ENCODE measurements around the gene TNS3.

The TNS3 gene

DNA sequence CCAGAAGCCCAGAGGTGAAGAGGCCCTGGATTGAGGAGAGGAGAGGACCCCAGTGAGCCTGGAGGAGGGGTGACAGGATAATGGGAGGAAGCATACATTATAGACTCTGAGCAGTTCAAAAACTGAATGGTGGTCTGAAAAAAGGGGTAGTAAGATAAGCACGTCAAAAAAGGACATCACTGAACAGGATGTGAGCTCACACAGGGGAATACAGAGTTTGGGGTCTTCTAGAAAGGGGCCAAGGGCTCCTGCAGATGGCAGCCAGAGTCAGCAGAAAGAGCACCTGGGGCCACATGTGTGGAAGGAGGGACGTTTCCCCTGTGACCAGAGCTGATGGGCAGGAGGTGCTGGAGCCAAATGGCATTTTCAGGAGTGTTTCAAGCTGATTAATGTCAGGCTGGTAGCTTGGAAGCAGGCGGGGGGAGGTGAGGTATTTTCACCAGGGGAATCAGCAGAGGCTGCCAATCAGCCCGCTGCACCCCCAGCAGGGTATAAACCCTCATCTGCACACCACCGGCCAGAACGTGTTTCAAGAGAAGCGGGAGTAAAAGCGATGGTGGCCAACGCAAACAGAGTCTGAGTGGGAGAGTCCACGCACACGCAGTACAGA lies 85.8 kb downstream of the TNS3 start:
- FAIRE-seq (no peak), DNase-seq (ENCODE audit: extremely low spot score, insufficient read length, low read depth) (no peak)

DNA sequence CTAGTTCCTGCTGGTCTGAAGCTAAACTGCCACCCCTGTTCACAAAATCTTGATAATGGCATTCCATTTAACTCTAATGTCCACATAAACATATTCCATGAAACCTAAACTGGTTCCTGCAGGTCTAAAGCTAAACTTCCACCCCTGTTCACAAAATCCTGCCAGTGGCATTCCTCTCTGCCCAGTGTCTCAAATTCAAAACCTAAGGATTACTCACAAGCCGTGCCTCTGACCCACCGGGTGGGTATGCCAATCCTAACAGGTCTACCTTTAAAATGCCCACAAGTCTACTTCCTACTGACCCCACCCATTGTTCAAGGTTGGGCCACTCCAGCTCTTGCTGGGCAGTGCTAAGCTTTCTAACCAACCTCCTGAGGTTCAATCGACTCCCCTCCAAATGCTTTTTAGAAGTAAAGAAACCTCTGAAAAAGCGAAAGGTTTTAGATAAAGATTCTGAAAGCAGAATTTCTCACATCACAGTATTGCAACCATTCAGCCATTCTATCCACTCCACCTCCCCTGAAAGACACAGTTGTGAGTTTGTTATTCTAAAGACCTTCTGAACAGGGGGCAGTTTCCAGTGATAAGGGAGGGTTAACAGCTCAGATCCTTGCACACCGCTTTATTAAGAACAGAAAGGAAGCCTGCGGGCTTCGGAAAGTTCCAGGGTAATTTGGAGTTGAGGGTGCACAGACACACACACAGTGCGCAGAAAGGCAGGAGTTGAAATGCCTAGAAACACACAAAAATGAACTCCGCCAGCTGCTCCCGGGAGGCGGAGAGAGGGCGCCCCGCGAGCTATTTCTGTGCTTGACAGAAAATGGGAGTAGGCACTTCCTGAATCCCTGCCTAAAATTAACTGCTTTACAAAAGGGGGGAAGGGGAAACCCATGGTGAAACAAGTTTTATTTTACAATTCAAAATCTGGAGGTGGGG lies 87.7 kb downstream of the TNS3 start:
- FAIRE-seq: no peak
- no peak for DNase-seq (ENCODE audit: extremely low spot score, insufficient read length, low read depth)

DNA sequence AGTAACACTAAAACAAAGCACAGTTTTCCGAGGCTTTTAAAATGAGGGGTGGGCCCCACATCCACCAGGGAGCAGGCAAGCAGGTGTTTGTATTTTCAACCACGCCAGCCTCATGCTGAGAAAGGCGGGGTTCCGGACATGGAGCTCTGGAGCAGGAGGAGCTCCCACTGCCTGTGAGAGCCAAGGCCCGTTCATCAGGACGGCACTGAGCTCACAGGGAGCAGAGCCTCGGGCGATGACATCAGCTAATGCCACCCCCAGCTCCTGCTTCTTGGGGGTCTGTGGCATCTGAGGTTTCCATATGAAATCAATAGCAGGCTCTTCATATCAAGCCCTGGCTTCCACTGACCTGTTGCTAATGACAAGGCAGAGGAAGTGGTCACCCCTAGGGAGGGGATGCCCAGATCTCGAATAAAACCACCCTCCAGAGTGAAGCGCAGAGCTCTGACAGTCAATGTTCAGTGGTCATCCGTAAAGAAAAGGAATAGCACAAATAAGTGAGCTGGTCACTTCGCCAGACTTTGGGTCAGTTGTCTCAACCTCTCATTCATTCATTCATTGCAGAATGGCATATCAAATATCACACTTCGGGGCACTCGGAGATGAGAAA lies 89.1 kb downstream of the TNS3 start:
- FAIRE-seq: no peak
- DNase-seq (ENCODE audit: extremely low spot score, insufficient read length, low read depth): no peak

DNA sequence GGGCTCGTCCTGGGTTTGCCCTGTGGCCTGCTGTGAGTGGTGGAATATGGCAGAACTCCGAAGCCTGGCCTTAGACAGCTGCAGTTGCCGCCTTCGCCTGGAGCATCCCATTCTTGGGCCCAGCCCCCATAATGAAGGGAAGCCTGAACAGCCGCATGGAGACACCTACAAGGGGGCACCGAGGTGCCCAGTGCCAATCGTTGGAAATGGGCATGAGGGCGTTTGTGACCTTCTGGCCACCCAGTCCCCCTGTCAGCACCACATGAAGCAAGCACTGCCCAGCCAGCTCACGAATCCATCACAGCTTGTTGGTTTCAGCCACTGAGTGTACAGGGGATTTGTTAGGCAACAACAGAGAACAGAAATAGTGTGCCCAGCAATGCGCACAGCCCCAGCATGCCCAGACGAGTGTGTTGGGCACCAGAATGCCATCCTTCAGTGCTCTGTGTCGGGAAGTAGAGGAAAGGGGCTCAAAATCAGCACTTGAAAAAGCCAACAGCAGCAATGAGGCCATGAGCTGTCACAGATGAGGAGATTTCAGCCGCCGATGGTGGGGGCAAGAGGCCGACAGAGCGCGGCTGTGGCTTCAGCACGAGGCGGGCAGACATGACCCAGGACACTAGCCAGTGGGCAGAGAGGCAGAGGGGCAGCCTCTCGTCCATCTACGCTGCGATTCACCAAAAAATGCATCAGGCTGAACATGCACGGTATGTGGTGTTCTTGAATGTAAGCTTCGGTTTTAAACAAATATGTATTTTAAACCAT lies 91.2 kb downstream of the TNS3 start:
- DNase-seq (ENCODE audit: extremely low spot score, insufficient read length, low read depth): no peak
- no peak for FAIRE-seq

DNA sequence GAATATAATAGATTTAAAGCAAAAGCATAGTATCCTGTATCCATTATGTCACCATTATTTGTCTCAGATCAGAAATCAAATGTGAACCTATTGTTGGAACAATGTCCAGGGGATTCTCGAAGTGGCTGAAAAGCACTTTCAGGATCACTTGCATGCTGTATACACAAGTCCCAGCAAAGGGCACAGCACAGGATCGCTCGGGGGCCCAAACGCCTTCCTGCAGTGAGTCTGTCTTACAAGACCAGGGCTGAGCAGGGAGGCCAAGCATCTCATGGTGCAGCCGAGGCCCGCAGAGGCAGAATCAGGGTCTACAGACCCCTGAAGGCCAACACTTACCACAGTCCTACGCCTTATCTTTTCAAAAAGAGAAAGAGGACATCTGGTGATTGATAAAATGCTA lies 92.3 kb downstream of the TNS3 start:
- no peak for FAIRE-seq

DNA sequence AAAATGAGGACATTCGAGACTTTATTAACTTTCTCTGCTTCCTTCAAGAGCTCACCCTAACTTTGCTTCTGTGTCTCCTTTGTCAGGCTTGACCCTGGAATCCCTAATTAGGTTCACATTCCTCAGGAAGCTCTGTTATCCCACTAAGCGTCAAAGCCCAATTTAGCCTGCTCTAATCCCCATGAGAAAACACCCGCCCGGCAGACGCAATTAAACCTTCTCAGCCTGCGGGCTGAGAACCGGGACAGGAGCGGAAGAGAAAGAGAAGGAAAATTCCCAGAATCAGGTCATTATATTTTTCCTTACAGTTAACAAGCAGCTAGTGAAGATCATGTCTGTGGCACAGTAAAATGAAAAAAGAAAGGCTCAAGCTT lies 93.0 kb downstream of the TNS3 start:
- DNase-seq (ENCODE audit: extremely low spot score, insufficient read length, low read depth) (no peak), FAIRE-seq (no peak)

More for the DNA sequence above, 92.3 kb downstream of the TNS3 start:
- no peak for DNase-seq (ENCODE audit: extremely low spot score, insufficient read length, low read depth)

DNA sequence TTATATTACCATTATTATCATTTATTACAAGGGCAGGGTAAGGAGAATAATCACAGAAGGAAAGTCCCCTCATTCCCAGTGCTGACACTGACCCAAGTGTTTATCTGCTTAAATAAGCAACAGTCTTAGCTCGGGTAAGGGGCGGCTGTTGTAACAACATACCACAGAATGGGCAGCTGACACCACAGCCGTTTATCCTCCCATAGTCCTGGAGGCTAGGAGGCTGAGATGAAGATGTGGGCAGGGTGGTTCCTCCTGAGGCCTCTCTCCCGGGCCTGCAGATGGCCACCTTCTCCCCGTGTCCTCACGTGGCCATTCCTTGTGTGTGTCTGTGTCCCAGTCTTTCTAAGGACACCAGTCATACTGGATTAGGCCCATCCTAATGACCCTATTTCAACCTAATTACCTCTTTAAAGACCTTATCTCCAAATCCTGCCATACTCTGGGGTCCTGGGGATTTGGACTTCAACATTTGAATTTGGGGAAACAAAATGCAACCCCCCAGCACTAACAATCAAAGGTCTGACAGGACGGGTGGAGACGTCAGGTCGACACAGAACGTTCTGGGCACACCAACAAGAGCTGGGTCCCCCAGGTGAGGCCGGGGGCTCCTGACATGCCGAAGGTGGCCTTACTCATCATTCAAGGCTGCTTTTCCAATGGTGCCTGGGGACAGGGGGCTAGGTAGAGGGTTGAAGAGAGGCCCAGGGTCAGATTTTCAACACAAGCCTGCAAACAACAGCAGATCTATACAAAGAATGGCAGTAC lies 93.5 kb downstream of the TNS3 start:
- DNase-seq (ENCODE audit: extremely low spot score, insufficient read length, low read depth): no peak
- FAIRE-seq: no peak

DNA sequence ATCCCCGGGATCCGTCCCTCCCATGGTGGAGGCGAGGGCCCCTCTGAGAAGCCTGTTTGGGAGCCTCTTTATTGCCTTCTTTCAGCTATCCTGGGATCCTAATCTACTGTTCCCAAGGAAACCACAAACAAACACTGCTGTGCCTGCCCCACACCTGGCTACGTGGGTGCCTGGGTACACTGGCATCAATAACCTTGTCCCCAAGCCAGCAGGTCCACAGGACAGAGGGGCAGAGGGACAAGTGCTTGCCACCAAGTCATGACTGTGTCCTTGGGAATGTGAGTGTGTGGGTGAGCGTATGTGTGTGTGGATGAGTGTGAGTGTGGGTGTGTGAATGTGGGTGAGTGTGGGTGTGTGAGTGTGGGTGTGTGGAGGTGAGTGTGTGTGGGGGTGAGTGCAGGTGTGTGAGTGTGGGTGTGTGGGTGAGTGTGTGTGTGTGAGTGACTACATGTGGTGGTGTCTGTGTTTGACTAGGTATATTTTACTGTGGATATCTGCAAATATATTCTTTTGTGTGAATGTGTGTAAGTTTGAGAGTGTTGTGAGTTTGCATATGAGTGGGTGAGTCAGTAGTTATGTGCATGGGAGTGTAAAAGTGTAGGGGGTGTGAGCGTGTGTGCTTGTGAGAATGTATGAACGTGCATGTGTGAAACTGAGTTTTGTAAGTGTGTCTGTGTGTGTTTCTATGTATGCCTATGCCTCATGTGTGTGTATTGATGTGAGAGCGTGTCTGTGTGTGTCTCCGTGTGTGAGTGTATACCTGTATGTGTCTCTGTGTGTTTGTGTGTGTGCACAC lies 96.1 kb downstream of the TNS3 start:
- FAIRE-seq (no peak), DNase-seq (ENCODE audit: extremely low spot score, insufficient read length, low read depth) (no peak)

DNA sequence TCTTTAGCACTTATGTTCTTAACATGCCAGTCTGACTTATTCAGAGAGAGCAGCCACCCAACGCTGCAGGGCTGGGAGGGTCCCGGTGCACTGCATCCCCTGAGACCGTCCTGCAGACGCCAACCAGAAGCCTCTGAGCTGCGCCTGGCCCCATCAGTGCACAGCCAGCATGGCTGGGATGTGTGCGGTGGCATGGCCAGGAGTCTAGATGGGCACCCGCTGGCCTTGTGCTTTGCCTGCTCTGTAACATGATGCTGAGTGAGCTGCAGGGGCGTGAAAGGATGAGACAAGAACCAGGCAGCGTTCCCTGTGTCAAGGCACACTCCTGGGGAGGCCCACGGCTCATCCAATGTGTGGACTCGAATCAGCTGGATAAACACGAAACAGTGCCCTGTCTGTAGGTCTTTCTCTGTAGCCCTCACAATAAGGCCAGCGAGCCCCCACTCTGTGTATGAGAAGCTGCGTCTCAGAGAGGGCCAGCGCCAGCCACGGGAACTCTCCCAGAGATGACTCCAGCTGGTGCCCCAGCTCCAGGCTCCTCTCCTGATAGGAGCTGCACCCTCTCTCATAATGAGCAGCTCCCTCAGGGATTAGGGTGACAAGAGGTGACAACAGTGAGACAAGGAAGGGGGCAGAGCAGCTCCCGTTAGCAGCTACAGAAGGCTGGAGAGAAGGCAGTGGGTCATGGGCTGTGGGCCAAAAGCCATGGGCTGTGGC lies 96.8 kb downstream of the TNS3 start:
- FAIRE-seq (no peak), DNase-seq (ENCODE audit: extremely low spot score, insufficient read length, low read depth) (no peak)

DNA sequence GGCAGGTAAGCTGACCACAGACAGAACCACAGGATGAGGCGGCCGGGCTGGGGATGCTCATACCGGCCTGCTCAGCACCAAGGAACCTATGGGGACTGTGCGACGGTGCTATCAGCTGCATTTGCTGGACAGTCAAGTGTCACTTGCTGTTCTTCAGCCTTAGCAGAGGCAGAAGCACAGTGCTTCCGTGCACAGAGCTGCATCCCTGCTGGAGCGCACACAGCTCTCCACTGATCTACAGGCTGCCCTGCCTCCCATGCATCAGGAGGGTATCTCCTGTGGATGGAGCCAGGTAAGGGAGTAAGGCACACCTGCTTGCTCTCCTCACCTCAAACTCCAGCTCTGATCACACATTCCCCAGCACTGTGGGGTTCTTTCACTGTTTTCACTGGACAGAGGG lies 97.5 kb downstream of the TNS3 start:
- no peak for DNase-seq (ENCODE audit: extremely low spot score, insufficient read length, low read depth)
- FAIRE-seq: no peak

DNA sequence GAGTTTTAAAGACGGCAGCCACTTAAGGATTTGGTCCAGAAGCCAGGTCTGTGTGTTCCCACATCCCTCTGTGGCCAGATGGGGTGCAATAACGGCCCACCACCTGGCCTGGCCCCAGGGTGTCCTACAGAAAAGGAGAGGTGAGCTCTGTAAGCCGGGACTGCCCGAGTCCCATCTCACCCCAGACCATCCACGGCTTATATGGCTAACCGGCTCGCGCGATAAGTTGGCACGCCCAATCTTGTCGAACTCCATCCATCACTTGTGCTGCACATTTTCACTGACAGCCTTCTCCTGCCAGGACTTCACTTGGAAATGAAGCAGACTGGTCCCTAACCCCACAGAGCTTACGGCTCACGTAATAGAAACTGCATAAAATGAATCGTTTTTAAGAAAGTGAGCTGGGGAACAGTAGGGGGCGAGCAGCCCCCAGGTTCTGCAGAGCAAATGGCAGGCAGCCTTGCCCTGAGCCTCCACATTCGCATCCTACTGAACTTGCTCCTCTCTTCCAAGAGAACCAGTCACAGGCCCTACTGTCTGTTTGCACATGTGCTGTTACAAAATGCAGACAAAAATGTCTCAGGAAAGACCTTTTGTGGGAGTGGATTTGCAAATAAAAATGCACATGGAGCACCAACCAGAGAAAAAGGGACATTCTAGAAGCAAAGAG lies 98.2 kb downstream of the TNS3 start:
- no peak for DNase-seq (ENCODE audit: extremely low spot score, insufficient read length, low read depth)
- FAIRE-seq: no peak

DNA sequence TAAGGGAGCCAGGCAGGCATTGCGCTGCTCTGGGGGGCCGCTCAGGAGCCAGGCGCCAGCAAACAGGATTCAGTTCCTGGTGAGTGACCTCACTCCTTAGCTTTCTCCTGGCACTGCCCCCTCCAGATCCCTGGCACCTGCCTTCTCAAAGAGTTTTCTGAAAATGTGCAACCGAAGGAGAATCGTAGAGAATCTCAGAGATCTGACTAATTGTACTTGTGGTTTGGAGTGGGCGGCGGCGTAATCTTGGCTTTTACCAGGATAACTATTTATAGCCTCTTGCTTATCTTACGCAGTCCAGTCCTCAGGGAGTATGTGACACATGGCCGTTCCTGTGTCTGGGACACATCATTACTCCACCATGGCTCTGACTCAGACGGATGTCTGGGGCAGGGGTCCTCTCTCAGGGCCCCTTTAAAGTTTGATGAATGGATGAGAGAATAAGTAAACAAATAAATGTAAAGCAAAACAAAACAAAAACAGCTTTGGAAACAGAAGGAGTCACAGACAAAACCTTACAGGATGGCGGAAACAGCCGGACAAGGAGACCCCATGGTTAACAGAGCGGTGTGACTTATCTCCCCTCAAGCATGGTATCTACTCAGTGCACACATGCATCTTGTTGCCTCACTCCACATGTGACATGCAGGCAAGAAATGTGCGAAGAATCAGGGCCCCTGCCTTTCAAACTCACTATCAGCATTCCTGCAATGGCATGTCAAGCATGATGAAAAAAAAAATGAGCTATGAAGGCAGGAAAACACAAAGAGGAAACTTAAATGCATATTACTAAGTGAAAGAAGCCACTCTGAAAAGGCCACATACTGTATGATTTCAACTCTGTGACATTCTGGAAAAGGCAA lies 99.7 kb downstream of the TNS3 start:
- FAIRE-seq: no peak

DNA sequence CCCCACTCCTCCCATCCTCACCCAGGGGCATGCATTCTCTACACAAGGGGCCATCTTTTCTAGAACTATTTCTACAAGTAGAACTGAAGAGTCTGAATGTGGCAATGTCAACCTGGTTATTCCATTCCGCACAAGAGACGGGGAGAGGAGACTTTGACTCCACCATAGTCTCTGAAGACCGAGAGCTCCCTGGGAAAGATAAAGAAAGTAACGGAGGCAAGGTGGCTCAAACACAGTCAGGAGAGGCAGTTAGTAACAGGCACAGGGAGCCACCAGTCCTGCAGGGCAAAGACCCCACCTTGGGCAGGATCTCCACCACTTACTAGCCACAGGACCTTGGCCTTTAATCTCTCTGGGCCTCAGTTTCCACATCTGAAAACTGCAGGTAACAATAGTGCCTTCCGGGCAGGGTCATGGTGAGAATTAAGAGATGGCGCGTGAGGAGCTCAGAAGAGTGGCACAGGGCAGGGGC lies 100.3 kb downstream of the TNS3 start:
- no peak for FAIRE-seq
- DNase-seq (ENCODE audit: extremely low spot score, insufficient read length, low read depth): no peak

More for the DNA sequence above, 99.7 kb downstream of the TNS3 start:
- no peak for DNase-seq (ENCODE audit: extremely low spot score, insufficient read length, low read depth)

DNA sequence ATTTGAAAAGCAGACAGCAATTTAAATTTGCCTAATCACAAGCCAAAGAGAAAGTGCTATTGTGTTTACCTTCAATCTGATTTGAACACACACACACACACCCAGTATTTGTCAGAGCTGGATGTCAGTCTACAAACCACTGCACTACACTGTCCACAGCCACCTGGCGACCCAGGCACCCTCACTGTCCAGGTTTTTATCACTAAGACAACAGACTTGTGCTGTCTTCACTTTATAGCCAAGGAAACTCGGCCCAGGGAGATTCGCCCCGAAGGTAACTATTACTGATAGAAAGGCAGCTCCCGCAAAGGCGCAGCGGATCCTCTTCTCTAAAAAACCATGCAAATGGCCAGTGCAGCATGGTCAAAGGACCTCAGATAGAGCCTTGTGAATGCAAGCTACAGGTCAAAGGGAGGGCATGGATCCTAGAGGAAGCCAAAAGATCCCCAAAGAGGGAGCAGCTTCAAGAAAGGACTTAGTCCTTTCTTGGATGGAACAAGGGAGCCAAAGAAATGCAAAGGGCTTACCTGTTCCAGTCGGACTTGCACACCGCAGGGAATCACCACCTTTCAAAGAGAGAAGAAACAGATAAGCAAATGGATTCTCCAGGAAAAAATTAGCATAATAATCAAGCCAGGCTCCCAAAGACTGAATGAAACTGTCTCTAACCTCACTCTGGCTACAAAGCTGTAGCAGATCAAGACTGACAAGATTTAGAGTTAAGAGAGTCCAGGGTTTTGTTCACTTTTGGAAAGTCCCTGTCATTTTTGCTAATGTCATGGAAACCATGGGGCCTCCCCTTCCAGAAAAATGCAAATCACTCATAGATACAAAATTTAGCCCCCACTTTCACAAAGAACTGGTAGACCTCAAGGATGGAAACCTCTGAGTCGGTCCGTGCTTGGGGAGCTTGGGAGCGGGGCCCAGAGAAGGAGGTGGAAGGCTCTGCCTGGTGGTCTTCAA lies 101.1 kb downstream of the TNS3 start:
- FAIRE-seq (no peak), DNase-seq (ENCODE audit: extremely low spot score, insufficient read length, low read depth) (no peak)

DNA sequence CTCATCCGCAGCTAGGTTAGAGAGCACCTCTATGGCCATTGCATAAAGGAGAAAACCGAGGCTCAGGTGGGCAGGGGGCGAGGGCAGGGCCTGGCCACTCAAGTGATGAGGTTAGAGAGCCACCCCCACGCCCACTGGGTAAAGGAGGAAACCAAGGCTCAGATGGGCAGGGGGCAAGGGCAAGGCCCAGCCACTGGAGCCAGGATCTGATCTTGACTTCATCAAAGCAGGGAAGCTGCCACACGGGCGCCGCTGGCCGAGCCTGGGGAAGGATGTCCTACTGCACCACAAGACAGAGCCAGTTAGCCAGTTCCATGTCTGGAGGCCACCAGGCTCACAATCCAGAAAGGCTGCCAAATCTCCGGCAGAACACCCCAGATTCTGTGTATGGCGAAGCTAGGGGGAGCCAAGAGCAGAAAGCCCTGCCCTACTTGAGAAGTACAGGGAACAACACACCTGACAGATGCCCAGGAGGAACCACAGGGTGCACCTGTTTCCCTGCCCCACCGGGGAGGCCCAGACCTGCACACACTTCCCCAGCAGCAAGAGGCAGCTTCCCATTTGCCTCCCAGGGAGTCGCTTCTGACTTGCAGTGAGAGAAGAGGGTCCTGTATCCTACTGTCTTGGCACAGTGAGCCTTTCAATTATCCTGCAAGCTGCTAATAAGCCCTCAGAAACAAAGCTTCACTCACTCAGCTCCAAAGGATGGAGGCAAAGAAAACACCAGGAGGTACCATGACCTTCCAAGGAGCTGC lies 101.9 kb downstream of the TNS3 start:
- DNase-seq (ENCODE audit: extremely low spot score, insufficient read length, low read depth) (no peak), FAIRE-seq (no peak)

Measured in GM18507 (cell line).